Measurements from ENCODE around the gene ANXA6.

GRCh38 chr5:151157426-151158286, at the start of gene ANXA6:
- TF ChIP-seq CTCF (conservative IDR thresholded peaks at IDR 0.05; ENCODE audit: low read length) (no peak), EZH2phosphoT487 (IDR thresholded peaks at IDR 0.05; ENCODE audit: borderline replicate concordance, low read depth, low read length) (no peak)

All from OCI-LY7 (cell line).